Duodenal mucosa (tissue), 2 donors: Measurements from ENCODE around the gene CD34.

Experiments used
- H3K27ac ChIP-seq: one replicate; pipeline ENCODE4 v1.7.0; 2013; ENCODE audit warnings: low read depth, low read length
- H3K27me3 ChIP-seq, 2 donors: one replicate each; pipeline ENCODE4 v1.7.0; 2013; ENCODE audit warnings: low read length in 2 of 2, control low read depth in 1 of 2; ENCODE audit not compliant: insufficient read depth in 2 of 2, control insufficient read depth in 1 of 2
- H3K36me3 ChIP-seq, 2 donors: one replicate each; pipeline ENCODE4 v1.7.0; 2013; ENCODE audit warnings: low read length in 2 of 2, control low read depth in 1 of 2; ENCODE audit not compliant: insufficient read depth in 2 of 2, control insufficient read depth in 1 of 2
- H3K4me1 ChIP-seq, 2 donors: one replicate each; pipeline ENCODE4 v1.7.0; 2013; ENCODE audit warnings: low read length in 2 of 2, control low read depth in 1 of 2; ENCODE audit not compliant: insufficient read depth in 2 of 2, control insufficient read depth in 1 of 2
- H3K4me3 ChIP-seq, 2 donors: one replicate each; pipeline ENCODE4 v1.7.0; 2013; ENCODE audit warnings: low read length in 2 of 2, low read depth in 1 of 2
- H3K9ac ChIP-seq, 2 donors: one replicate each; pipeline ENCODE4 v1.7.0; 2013; ENCODE audit warnings: low read length in 2 of 2, low read depth in 1 of 2
- H3K9me3 ChIP-seq, 2 donors: one replicate each; pipeline ENCODE4 v1.7.0; 2013; ENCODE audit warnings: low read length in 2 of 2, control low read depth in 1 of 2; ENCODE audit not compliant: control insufficient read depth in 1 of 2

The CD34 gene

GRCh38 chr1:207902566-207902965 lies 8.4 kb downstream of the CD34 start:
- Histone ChIP-seq H3K27me3 (no peaks in the 10 kb centered on the region), H3K4me3 (no peak overlapping the region), H3K27ac (no peak overlapping the region), H3K9me3 (no peaks in the 10 kb centered on the region), H3K9ac (no peak overlapping the region), H3K36me3 (no peaks in the 10 kb centered on the region), H3K4me1 (no peaks in the 10 kb centered on the region)

GRCh38 chr1:207901041-207901653 lies 9.8 kb downstream of the CD34 start:
- Histone ChIP-seq H3K9me3 (no peaks in the 10 kb centered on the region), H3K27ac (no peak overlapping the region), H3K4me1 (no peaks in the 10 kb centered on the region)

GRCh38 chr1:207898836-207899235 lies 12.1 kb downstream of the CD34 start:
- no peaks in the 10 kb centered on the region for H3K4me1 ChIP-seq
- no peaks in the 10 kb centered on the region for H3K27me3 ChIP-seq
- no peaks in the 10 kb centered on the region for H3K36me3 ChIP-seq
- no peak overlapping the region for H3K4me3 ChIP-seq
- H3K9me3 ChIP-seq = no peaks in the 10 kb centered on the region
- no peak overlapping the region for H3K9ac ChIP-seq
- no peak overlapping the region for H3K27ac ChIP-seq

More at GRCh38 chr1:207901041-207901653, 9.8 kb downstream of the CD34 start:
- no peak overlapping the region for H3K4me3 ChIP-seq
- H3K27me3 ChIP-seq = no peaks in the 10 kb centered on the region
- H3K9ac ChIP-seq = no peak overlapping the region
- H3K36me3 ChIP-seq = no peaks in the 10 kb centered on the region

- H3K4me3 ChIP-seq = no peak overlapping the region
- H3K27ac ChIP-seq = no peak overlapping the region
- H3K9ac ChIP-seq = no peak overlapping the region
- H3K36me3 ChIP-seq = no peaks in the 10 kb centered on the region
- no peaks in the 10 kb centered on the region for H3K27me3 ChIP-seq
- H3K9me3 ChIP-seq = no peaks in the 10 kb centered on the region
- H3K4me1 ChIP-seq = no peaks in the 10 kb centered on the region
Observed at GRCh38 chr1:207898260-207898659, 12.7 kb downstream of the CD34 start.

GRCh38 chr1:207897188-207897587 lies 13.7 kb downstream of the CD34 start:
- no peaks in the 10 kb centered on the region for H3K9me3 ChIP-seq
- H3K4me3 ChIP-seq = no peak overlapping the region
- no peak overlapping the region for H3K27ac ChIP-seq
- no peak overlapping the region for H3K9ac ChIP-seq
- no peaks in the 10 kb centered on the region for H3K4me1 ChIP-seq
- no peaks in the 10 kb centered on the region for H3K36me3 ChIP-seq
- no peaks in the 10 kb centered on the region for H3K27me3 ChIP-seq

- Histone ChIP-seq H3K4me1 (no peaks in the 10 kb centered on the region), H3K36me3 (no peaks in the 10 kb centered on the region), H3K27ac (no peak overlapping the region), H3K4me3 (no peak overlapping the region), H3K9me3 (no peaks in the 10 kb centered on the region), H3K9ac (no peak overlapping the region), H3K27me3 (no peaks in the 10 kb centered on the region)
Observed at GRCh38 chr1:207896547-207896946, 14.4 kb downstream of the CD34 start.

GRCh38 chr1:207894704-207895103 lies 16.2 kb downstream of the CD34 start:
- H3K27ac ChIP-seq = no peak overlapping the region
- H3K4me1 ChIP-seq = peaks cover 5 to 16% of the 10 kb centered on the region in 2 donors

GRCh38 chr1:207893737-207894582 lies 17.0 kb downstream of the CD34 start:
- Histone ChIP-seq H3K4me1 (peaks cover 11 to 23% of the 10 kb centered on the region in 2 donors), H3K9me3 (no peaks in the 10 kb centered on the region), H3K27me3 (no peaks in the 10 kb centered on the region), H3K36me3 (no peaks in the 10 kb centered on the region), H3K27ac (no peak overlapping the region), H3K4me3 (no peak overlapping the region), H3K9ac (no peak overlapping the region)

More at GRCh38 chr1:207894704-207895103, 16.2 kb downstream of the CD34 start:
- Histone ChIP-seq H3K4me3 (no peak overlapping the region), H3K9me3 (no peaks in the 10 kb centered on the region), H3K36me3 (no peaks in the 10 kb centered on the region), H3K27me3 (no peaks in the 10 kb centered on the region), H3K9ac (no peak overlapping the region)

GRCh38 chr1:207892764-207893163 lies 18.2 kb downstream of the CD34 start:
- H3K27me3 ChIP-seq = no peaks in the 10 kb centered on the region
- no peak overlapping the region for H3K4me3 ChIP-seq
- no peak overlapping the region for H3K9ac ChIP-seq
- no peaks in the 10 kb centered on the region for H3K36me3 ChIP-seq
- H3K9me3 ChIP-seq = no peaks in the 10 kb centered on the region
- H3K27ac ChIP-seq = no peak overlapping the region
- H3K4me1 ChIP-seq = peaks cover 12 to 23% of the 10 kb centered on the region in 2 donors

GRCh38 chr1:207891148-207891547 lies 19.8 kb downstream of the CD34 start:
- Histone ChIP-seq H3K4me1 (peaks cover 12 to 23% of the 10 kb centered on the region in 2 donors), H3K9me3 (no peaks in the 10 kb centered on the region), H3K27ac (peak overlapping the region; percentile 37), H3K36me3 (no peaks in the 10 kb centered on the region), H3K27me3 (no peaks in the 10 kb centered on the region), H3K4me3 (no peak overlapping the region), H3K9ac (no peak overlapping the region)
